A673 (cell line): ENCODE results near the gene HEXIM2.

ENCODE experiments used
- EZH2 ChIP-seq: fragments of 200-600 bp; sonication (generic); IDR thresholded peaks from 2 replicates; pipeline ENCODE4 v1.6.1; 2017; ENCODE audit warnings: borderline replicate concordance, low read depth, mild to moderate bottlenecking, mixed read lengths, antibody characterized with exemption, low read length; ENCODE audit not compliant: poor library complexity, severe bottlenecking
- TF ChIP-seq, protein P1 (sequence below): fragments of 300-800, 200-600 bp; sonication (generic); conservative IDR thresholded peaks from 2 replicates; pipeline ENCODE4 v1.5.1; 2017; ENCODE audit warnings: low read depth, mild to moderate bottlenecking, antibody characterized with exemption, low read length, moderate library complexity, mixed read lengths

DNA sequence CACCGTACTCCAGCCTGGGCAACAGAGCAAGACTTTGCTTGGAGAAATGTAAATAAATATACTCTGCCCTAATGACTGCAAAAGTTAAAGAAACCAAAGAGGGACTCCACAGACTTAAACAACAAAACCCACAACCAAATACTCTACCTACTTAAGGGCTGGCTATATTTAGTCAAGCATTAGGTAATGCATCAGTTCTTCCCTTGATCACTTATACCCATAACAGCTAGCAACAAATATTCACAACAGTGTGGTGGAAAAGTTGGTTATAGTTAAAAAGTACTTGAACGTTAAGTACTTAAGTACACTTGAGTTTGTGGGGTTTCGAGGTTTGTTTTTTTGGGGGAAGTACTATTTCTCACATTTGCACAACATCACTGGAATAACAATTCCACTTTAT, 5.4 kb upstream of the HEXIM2 start:
- TF ChIP-seq, protein P1, sequence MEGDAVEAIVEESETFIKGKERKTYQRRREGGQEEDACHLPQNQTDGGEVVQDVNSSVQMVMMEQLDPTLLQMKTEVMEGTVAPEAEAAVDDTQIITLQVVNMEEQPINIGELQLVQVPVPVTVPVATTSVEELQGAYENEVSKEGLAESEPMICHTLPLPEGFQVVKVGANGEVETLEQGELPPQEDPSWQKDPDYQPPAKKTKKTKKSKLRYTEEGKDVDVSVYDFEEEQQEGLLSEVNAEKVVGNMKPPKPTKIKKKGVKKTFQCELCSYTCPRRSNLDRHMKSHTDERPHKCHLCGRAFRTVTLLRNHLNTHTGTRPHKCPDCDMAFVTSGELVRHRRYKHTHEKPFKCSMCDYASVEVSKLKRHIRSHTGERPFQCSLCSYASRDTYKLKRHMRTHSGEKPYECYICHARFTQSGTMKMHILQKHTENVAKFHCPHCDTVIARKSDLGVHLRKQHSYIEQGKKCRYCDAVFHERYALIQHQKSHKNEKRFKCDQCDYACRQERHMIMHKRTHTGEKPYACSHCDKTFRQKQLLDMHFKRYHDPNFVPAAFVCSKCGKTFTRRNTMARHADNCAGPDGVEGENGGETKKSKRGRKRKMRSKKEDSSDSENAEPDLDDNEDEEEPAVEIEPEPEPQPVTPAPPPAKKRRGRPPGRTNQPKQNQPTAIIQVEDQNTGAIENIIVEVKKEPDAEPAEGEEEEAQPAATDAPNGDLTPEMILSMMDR: no peak
- TF ChIP-seq EZH2: no peak
